ENCODE data around the gene GREM2. TPM values are rescaled to one million over a fixed set of nuclear protein-coding genes. Genes with fewer than 3 reads are reported as not detected.

Gene GREM2
- total and polyA plus RNA-seq, 2 experiments from 2014 or later: 0.18 to 0.21 TPM

DNA sequence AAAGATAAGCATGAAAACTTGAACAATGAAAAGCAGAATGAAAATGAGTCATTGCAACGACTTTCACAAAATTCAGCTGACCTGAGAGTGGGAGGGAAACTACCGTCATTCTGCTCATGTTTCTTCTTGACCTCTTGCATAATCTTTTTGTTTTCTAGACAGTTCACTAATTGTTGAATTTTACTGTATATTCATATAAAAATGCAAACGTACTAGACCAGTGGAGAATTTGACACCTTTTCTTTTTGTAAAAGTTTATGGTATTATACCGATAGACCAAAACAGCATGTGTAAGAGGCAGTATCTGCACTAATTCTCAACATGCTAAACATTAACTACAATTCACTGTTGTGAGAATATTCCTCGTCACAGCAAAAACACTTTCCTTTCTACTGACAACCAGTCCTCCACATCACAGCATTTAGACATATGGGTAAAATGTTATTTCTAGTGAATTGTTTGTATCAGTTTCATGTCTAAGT is 137.8 kb downstream of the GREM2 start (continued):
- TF ChIP-seq, protein P1, sequence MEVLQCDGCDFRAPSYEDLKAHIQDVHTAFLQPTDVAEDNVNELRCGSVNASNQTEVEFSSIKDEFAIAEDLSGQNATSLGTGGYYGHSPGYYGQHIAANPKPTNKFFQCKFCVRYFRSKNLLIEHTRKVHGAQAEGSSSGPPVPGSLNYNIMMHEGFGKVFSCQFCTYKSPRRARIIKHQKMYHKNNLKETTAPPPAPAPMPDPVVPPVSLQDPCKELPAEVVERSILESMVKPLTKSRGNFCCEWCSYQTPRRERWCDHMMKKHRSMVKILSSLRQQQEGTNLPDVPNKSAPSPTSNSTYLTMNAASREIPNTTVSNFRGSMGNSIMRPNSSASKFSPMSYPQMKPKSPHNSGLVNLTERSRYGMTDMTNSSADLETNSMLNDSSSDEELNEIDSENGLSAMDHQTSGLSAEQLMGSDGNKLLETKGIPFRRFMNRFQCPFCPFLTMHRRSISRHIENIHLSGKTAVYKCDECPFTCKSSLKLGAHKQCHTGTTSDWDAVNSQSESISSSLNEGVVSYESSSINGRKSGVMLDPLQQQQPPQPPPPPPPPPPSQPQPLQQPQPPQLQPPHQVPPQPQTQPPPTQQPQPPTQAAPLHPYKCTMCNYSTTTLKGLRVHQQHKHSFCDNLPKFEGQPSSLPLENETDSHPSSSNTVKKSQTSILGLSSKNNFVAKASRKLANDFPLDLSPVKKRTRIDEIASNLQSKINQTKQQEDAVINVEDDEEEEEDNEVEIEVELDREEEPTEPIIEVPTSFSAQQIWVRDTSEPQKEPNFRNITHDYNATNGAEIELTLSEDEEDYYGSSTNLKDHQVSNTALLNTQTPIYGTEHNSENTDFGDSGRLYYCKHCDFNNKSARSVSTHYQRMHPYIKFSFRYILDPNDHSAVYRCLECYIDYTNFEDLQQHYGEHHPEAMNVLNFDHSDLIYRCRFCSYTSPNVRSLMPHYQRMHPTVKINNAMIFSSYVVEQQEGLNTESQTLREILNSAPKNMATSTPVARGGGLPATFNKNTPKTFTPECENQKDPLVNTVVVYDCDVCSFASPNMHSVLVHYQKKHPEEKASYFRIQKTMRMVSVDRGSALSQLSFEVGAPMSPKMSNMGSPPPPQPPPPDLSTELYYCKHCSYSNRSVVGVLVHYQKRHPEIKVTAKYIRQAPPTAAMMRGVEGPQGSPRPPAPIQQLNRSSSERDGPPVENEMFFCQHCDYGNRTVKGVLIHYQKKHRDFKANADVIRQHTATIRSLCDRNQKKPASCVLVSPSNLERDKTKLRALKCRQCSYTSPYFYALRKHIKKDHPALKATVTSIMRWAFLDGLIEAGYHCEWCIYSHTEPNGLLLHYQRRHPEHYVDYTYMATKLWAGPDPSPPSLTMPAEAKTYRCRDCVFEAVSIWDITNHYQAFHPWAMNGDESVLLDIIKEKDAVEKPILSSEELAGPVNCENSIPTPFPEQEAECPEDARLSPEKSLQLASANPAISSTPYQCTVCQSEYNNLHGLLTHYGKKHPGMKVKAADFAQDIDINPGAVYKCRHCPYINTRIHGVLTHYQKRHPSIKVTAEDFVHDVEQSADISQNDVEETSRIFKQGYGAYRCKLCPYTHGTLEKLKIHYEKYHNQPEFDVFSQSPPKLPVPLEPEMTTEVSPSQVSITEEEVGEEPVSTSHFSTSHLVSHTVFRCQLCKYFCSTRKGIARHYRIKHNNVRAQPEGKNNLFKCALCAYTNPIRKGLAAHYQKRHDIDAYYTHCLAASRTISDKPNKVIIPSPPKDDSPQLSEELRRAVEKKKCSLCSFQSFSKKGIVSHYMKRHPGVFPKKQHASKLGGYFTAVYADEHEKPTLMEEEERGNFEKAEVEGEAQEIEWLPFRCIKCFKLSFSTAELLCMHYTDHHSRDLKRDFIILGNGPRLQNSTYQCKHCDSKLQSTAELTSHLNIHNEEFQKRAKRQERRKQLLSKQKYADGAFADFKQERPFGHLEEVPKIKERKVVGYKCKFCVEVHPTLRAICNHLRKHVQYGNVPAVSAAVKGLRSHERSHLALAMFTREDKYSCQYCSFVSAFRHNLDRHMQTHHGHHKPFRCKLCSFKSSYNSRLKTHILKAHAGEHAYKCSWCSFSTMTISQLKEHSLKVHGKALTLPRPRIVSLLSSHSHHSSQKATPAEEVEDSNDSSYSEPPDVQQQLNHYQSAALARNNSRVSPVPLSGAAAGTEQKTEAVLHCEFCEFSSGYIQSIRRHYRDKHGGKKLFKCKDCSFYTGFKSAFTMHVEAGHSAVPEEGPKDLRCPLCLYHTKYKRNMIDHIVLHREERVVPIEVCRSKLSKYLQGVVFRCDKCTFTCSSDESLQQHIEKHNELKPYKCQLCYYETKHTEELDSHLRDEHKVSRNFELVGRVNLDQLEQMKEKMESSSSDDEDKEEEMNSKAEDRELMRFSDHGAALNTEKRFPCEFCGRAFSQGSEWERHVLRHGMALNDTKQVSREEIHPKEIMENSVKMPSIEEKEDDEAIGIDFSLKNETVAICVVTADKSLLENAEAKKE (CRISPR knock-in tag; IDR thresholded peaks at IDR 0.05): no peak
- TF ChIP-seq ZNF331 (CRISPR knock-in tag; IDR thresholded peaks at IDR 0.05; ENCODE audit: low read depth) (no peak), ZNF114 (CRISPR knock-in tag; IDR thresholded peaks at IDR 0.05) (no peak), STAT1 (IDR thresholded peaks at IDR 0.05; ENCODE audit: unreplicated experiment) (no peak), EZH2phosphoT487 (IDR thresholded peaks at IDR 0.05; ENCODE audit: unreplicated experiment) (no peak), CREB1 (CRISPR knock-in tag; IDR thresholded peaks at IDR 0.05; ENCODE audit: low read depth) (no peak), NANOG (IDR thresholded peaks at IDR 0.05; ENCODE audit: borderline replicate concordance) (no peak)
- TF ChIP-seq, protein P2, sequence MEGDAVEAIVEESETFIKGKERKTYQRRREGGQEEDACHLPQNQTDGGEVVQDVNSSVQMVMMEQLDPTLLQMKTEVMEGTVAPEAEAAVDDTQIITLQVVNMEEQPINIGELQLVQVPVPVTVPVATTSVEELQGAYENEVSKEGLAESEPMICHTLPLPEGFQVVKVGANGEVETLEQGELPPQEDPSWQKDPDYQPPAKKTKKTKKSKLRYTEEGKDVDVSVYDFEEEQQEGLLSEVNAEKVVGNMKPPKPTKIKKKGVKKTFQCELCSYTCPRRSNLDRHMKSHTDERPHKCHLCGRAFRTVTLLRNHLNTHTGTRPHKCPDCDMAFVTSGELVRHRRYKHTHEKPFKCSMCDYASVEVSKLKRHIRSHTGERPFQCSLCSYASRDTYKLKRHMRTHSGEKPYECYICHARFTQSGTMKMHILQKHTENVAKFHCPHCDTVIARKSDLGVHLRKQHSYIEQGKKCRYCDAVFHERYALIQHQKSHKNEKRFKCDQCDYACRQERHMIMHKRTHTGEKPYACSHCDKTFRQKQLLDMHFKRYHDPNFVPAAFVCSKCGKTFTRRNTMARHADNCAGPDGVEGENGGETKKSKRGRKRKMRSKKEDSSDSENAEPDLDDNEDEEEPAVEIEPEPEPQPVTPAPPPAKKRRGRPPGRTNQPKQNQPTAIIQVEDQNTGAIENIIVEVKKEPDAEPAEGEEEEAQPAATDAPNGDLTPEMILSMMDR (conservative IDR thresholded peaks at IDR 0.05; ENCODE audit: low read depth in 2 of 2): no peak

DNA sequence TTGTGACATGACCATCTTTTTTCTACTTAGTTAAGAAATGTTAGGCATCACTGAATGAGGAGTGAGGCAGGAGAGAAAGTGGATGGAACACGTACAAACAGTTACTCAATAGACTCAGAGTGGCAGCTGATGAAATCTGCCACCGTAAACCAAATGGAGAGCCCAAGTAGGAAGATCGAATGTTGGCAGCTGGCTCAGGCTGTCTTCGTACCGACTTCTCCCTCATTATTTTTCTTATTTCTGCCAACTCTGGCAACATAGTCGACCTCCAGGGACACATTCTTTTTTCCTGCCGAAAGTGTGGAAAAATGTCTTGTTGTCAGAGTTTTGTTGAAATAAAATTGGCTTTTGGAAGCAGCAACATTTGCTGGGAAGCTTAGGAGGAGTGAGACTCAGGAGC is 143.3 kb downstream of the GREM2 start:
- peaks cover 20% of the 10 kb centered on the region for H3K4me1 Mint-ChIP-seq
- Histone ChIP-seq H3K27ac (ENCODE audit: low read depth) (no peak overlapping the region), H3K4me1 (ENCODE audit: insufficient read depth) (no peaks in the 10 kb centered on the region), H3K79me2 (replicated peaks; ENCODE audit: insufficient read depth) (no peaks in the 10 kb centered on the region), H4K20me1 (replicated peaks; ENCODE audit: insufficient read depth) (no peaks in the 10 kb centered on the region), H3K36me3 (ENCODE audit: insufficient read depth) (no peaks in the 10 kb centered on the region), H3K4me2 (no peak overlapping the region), H3K4me3 (no peak overlapping the region), H3F3A (replicated peaks; ENCODE audit: low read depth) (no peaks in the 10 kb centered on the region), H3K9me2 (ENCODE audit: insufficient read depth) (no peaks in the 10 kb centered on the region), H3K27me3 (ENCODE audit: insufficient read depth) (no peaks in the 10 kb centered on the region), H2AFZ (no peak overlapping the region)
- H3K27ac Mint-ChIP-seq: no peak overlapping the region
- H3K27me3 Mint-ChIP-seq (ENCODE audit: insufficient read depth, low read depth, poor library complexity): no peaks in the 10 kb centered on the region
- H3K4me3 Mint-ChIP-seq: no peak overlapping the region
- H3K36me3 Mint-ChIP-seq (ENCODE audit: low read depth): no peaks in the 10 kb centered on the region
- DNase-seq (ENCODE audit: low spot score): no peak
- no peak for ATAC-seq
- no peaks in the 10 kb centered on the region for H3K9me3 Mint-ChIP-seq
- TF ChIP-seq EZH2phosphoT487 (IDR thresholded peaks at IDR 0.05; ENCODE audit: unreplicated experiment) (no peak), NANOG (IDR thresholded peaks at IDR 0.05; ENCODE audit: borderline replicate concordance) (no peak), POLR2AphosphoS5 (IDR thresholded peaks at IDR 0.05; ENCODE audit: low read depth) (no peak)
